Measurements from ENCODE around the gene SERPINA5.

SERPINA5 gene

GRCh38 chr14:94560751-94561655 is 20.2 kb upstream of the SERPINA5 start, which contains the start of gene SERPINA4:
Gene SERPINA4, plus strand, starts transcription at chr14:94561442. Its CDS starts 2,041 bp downstream, at chr14:94563483.
- FAIRE-seq (no peak), DNase-seq (ENCODE audit: insufficient read length, low spot score) (no peak)
- no peak for TF ChIP-seq SPI1 (IDR thresholded peaks at IDR 0.05; ENCODE audit: low read depth, low read length)
- no peak for TF ChIP-seq POU2F2 (IDR thresholded peaks at IDR 0.05; ENCODE audit: low read depth, low read length)
- no peak for TF ChIP-seq PAX5 (IDR thresholded peaks at IDR 0.05; ENCODE audit: insufficient read depth, low read length, severe bottlenecking)
- TF ChIP-seq TAF1 (IDR thresholded peaks at IDR 0.05; ENCODE audit: low read depth, low read length), result no peak
- TF ChIP-seq POLR2A (IDR thresholded peaks at IDR 0.05; ENCODE audit: low read depth, low read length), result no peak
- no peak for TF ChIP-seq POLR2AphosphoS5 (IDR thresholded peaks at IDR 0.05; ENCODE audit: low read depth, low read length)

GRCh38 chr14:94561656-94562010 is 19.6 kb upstream of the SERPINA5 start:
- TF ChIP-seq SPI1 (IDR thresholded peaks at IDR 0.05; ENCODE audit: low read depth, low read length) (no peak), POLR2AphosphoS5 (IDR thresholded peaks at IDR 0.05; ENCODE audit: low read depth, low read length) (no peak), POLR2A (IDR thresholded peaks at IDR 0.05; ENCODE audit: low read depth, low read length) (no peak), POU2F2 (IDR thresholded peaks at IDR 0.05; ENCODE audit: low read depth, low read length) (no peak)
- FAIRE-seq, result no peak

GRCh38 chr14:94562022-94562421 is 19.2 kb upstream of the SERPINA5 start:
- FAIRE-seq (no peak), DNase-seq (ENCODE audit: insufficient read length, low spot score) (no peak)
- no peak for TF ChIP-seq POLR2AphosphoS5 (IDR thresholded peaks at IDR 0.05; ENCODE audit: low read depth, low read length)
- no peak for TF ChIP-seq POLR2A (IDR thresholded peaks at IDR 0.05; ENCODE audit: low read depth, low read length)
- TF ChIP-seq PAX5 (IDR thresholded peaks at IDR 0.05; ENCODE audit: insufficient read depth, low read length, severe bottlenecking), result no peak
- TF ChIP-seq TAF1 (IDR thresholded peaks at IDR 0.05; ENCODE audit: low read depth, low read length), result no peak
- TF ChIP-seq SPI1 (IDR thresholded peaks at IDR 0.05; ENCODE audit: low read depth, low read length), result no peak
- TF ChIP-seq POU2F2 (IDR thresholded peaks at IDR 0.05; ENCODE audit: low read depth, low read length), result no peak

More at GRCh38 chr14:94561656-94562010, 19.6 kb upstream of the SERPINA5 start:
- DNase-seq (ENCODE audit: insufficient read length, low spot score), result no peak

GRCh38 chr14:94562941-94563883 is 18.0 kb upstream of the SERPINA5 start:
- DNase-seq (ENCODE audit: insufficient read length, low spot score), result no peak
- FAIRE-seq, result no peak
- no peak for TF ChIP-seq PAX5 (IDR thresholded peaks at IDR 0.05; ENCODE audit: insufficient read depth, low read length, severe bottlenecking)
- no peak for TF ChIP-seq SPI1 (IDR thresholded peaks at IDR 0.05; ENCODE audit: low read depth, low read length)
- no peak for TF ChIP-seq POLR2AphosphoS5 (IDR thresholded peaks at IDR 0.05; ENCODE audit: low read depth, low read length)
- TF ChIP-seq TAF1 (IDR thresholded peaks at IDR 0.05; ENCODE audit: low read depth, low read length), result no peak
- TF ChIP-seq POLR2A (IDR thresholded peaks at IDR 0.05; ENCODE audit: low read depth, low read length), result no peak
- no peak for TF ChIP-seq POU2F2 (IDR thresholded peaks at IDR 0.05; ENCODE audit: low read depth, low read length)

- DNase-seq (ENCODE audit: insufficient read length, low spot score), result no peak
- TF ChIP-seq POLR2A (IDR thresholded peaks at IDR 0.05; ENCODE audit: low read depth, low read length) (no peak), POU2F2 (IDR thresholded peaks at IDR 0.05; ENCODE audit: low read depth, low read length) (no peak), PAX5 (IDR thresholded peaks at IDR 0.05; ENCODE audit: insufficient read depth, low read length, severe bottlenecking) (no peak), TAF1 (IDR thresholded peaks at IDR 0.05; ENCODE audit: low read depth, low read length) (no peak)
- FAIRE-seq, result no peak
Measured at GRCh38 chr14:94564381-94564780, 16.8 kb upstream of the SERPINA5 start.

- DNase-seq (ENCODE audit: insufficient read length, low spot score) (no peak), FAIRE-seq (no peak)
- TF ChIP-seq PAX5 (IDR thresholded peaks at IDR 0.05; ENCODE audit: insufficient read depth, low read length, severe bottlenecking) (no peak), POLR2A (IDR thresholded peaks at IDR 0.05; ENCODE audit: low read depth, low read length) (no peak), POU2F2 (IDR thresholded peaks at IDR 0.05; ENCODE audit: low read depth, low read length) (no peak), POLR2AphosphoS5 (IDR thresholded peaks at IDR 0.05; ENCODE audit: low read depth, low read length) (no peak), TAF1 (IDR thresholded peaks at IDR 0.05; ENCODE audit: low read depth, low read length) (no peak)
Measured at GRCh38 chr14:94568186-94568585, 13.0 kb upstream of the SERPINA5 start.

GRCh38 chr14:94569381-94570001 is 11.7 kb upstream of the SERPINA5 start:
- no peak for TF ChIP-seq POU2F2 (IDR thresholded peaks at IDR 0.05; ENCODE audit: low read depth, low read length)
- no peak for TF ChIP-seq SPI1 (IDR thresholded peaks at IDR 0.05; ENCODE audit: low read depth, low read length)
- no peak for TF ChIP-seq POLR2AphosphoS5 (IDR thresholded peaks at IDR 0.05; ENCODE audit: low read depth, low read length)
- TF ChIP-seq PAX5 (IDR thresholded peaks at IDR 0.05; ENCODE audit: insufficient read depth, low read length, severe bottlenecking), result no peak
- TF ChIP-seq POLR2A (IDR thresholded peaks at IDR 0.05; ENCODE audit: low read depth, low read length), result no peak
- no peak for TF ChIP-seq TAF1 (IDR thresholded peaks at IDR 0.05; ENCODE audit: low read depth, low read length)
- no peak for FAIRE-seq
- DNase-seq (ENCODE audit: insufficient read length, low spot score), result no peak

GRCh38 chr14:94570002-94570400 is 11.2 kb upstream of the SERPINA5 start:
- TF ChIP-seq POLR2A (IDR thresholded peaks at IDR 0.05; ENCODE audit: low read depth, low read length), result no peak
- no peak for TF ChIP-seq SPI1 (IDR thresholded peaks at IDR 0.05; ENCODE audit: low read depth, low read length)
- no peak for TF ChIP-seq POLR2AphosphoS5 (IDR thresholded peaks at IDR 0.05; ENCODE audit: low read depth, low read length)
- no peak for TF ChIP-seq TAF1 (IDR thresholded peaks at IDR 0.05; ENCODE audit: low read depth, low read length)
- FAIRE-seq (no peak), DNase-seq (ENCODE audit: insufficient read length, low spot score) (no peak)

GRCh38 chr14:94570440-94570839 is 10.8 kb upstream of the SERPINA5 start:
- TF ChIP-seq POLR2AphosphoS5 (IDR thresholded peaks at IDR 0.05; ENCODE audit: low read depth, low read length) (no peak), POLR2A (IDR thresholded peaks at IDR 0.05; ENCODE audit: low read depth, low read length) (no peak), POU2F2 (IDR thresholded peaks at IDR 0.05; ENCODE audit: low read depth, low read length) (no peak), PAX5 (IDR thresholded peaks at IDR 0.05; ENCODE audit: insufficient read depth, low read length, severe bottlenecking) (no peak), TAF1 (IDR thresholded peaks at IDR 0.05; ENCODE audit: low read depth, low read length) (no peak), SPI1 (IDR thresholded peaks at IDR 0.05; ENCODE audit: low read depth, low read length) (no peak)
- no peak for DNase-seq (ENCODE audit: insufficient read length, low spot score)
- no peak for FAIRE-seq

Measured in GM12891 (cell line).